Calu3 (cell line): ENCODE measurements around the gene TMEM134. TPM values are rescaled to one million over a fixed set of nuclear protein-coding genes. Genes with fewer than 3 reads are reported as not detected.

ENCODE experiments used
- BruUV-seq: library from RNA; stranded (reverse); fragments of 400-500 nt; replicated peaks from 2 replicates; lab custom pipeline; 2021; lab: Mats Ljungman, UMichigan
- CTCF ChIA-PET: fragments of 300-600 bp; sonication (Branson Sonifier 250); formaldehyde crosslinking; loops from one replicate; lab custom pipeline; 2022; ENCODE audit warnings: antibody characterized with exemption; lab: Charles Lee
- DNase-seq: peaks from one replicate; pipeline ENCODE4 v3.0.0; 2022
- H3K27ac Mint-ChIP-seq: one replicate; pipeline ENCODE4 v1.8.0; 2022; ENCODE audit warnings: mixed read lengths; ENCODE audit not compliant: unreplicated experiment
- H3K27me3 Mint-ChIP-seq: one replicate; pipeline ENCODE4 v1.8.0; 2022; ENCODE audit warnings: mixed read lengths; ENCODE audit not compliant: unreplicated experiment
- H3K36me3 Mint-ChIP-seq: one replicate; pipeline ENCODE4 v1.8.0; 2022; ENCODE audit warnings: mild to moderate bottlenecking, moderate library complexity, mixed read lengths; ENCODE audit not compliant: insufficient read depth, unreplicated experiment
- H3K4me1 Mint-ChIP-seq: one replicate; pipeline ENCODE4 v1.8.0; 2022; ENCODE audit warnings: mild to moderate bottlenecking, low read depth, mixed read lengths; ENCODE audit not compliant: unreplicated experiment
- H3K4me3 Mint-ChIP-seq: one replicate; pipeline ENCODE4 v1.8.0; 2022; ENCODE audit warnings: mild to moderate bottlenecking, low read depth, moderate library complexity, mixed read lengths; ENCODE audit not compliant: unreplicated experiment
- H3K9me3 Mint-ChIP-seq: one replicate; pipeline ENCODE4 v1.8.0; 2022; ENCODE audit warnings: low read depth, mixed read lengths; ENCODE audit not compliant: unreplicated experiment
- intact Hi-C: fragments of 100-400 bp; cut with micrococcal nuclease; formaldehyde crosslinking; loops from one replicate; pipeline ENCODE4 v1.10.0; 2022; ENCODE audit not compliant: unreplicated experiment
- total RNA-seq: library from RNA; stranded (reverse); gene quantifications from 2 replicates; pipeline ENCODE4 v1.2.3, GENCODE V29; 2022
- TF ChIP-seq, protein P1 (sequence below): fragments of 200-600 bp; IDR thresholded peaks from one replicate; pipeline ENCODE4 v1.8.0; 2022; ENCODE audit warnings: antibody characterized with exemption; ENCODE audit not compliant: unreplicated experiment

Gene TMEM134
- total RNA-seq, 1 experiment from 2014 or later = 31.9 TPM

DNA sequence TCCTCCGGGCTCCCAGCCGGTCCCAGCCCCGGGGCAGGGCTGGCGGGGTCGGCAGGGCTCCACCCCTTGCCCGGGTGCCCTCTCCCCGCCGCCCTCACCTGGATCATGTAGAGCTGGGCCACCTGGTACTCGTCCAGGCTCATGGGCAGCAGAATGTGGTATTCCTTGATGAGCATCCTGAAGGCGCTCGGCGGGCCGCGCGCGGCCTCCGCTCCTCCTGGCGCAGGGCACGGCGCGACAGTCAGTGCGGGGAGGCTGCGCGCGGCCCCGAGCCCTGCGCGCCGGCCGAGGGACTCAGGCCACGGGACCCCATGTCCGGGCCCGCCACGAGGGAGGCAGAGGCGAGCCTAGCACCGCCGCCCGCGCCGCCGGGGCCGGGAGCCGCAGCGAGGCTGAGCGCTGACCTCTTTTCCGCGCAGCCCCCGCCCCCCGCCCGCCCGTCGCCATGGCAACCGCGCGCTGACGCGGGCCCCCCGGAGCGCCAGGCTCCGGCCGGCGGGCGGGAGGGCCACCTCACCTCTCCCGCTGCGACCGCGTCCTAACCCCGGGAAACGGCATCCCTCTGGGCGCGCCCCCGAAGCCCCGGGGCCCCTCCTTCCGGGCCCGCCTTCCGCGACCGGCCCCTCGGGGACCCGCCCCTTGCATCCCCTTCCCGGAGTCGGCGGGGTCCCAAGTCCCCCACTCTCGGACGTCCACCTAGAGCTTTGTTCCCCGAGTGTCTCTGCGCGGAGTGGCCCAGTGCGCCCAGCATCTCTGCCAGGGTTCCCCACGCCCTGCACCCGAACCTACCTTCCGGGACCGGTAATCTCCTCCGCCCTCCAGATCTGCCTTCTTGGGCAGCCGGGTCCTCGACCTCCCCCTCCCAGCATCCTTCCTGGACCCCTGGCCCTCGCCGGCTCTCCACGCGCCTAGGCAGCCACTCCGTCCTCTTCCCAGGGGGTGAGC is 35.2 kb upstream of the TMEM134 start:
- H3K4me1 Mint-ChIP-seq = peaks cover 24% of the 10 kb centered on the region
- TF ChIP-seq, protein P1, sequence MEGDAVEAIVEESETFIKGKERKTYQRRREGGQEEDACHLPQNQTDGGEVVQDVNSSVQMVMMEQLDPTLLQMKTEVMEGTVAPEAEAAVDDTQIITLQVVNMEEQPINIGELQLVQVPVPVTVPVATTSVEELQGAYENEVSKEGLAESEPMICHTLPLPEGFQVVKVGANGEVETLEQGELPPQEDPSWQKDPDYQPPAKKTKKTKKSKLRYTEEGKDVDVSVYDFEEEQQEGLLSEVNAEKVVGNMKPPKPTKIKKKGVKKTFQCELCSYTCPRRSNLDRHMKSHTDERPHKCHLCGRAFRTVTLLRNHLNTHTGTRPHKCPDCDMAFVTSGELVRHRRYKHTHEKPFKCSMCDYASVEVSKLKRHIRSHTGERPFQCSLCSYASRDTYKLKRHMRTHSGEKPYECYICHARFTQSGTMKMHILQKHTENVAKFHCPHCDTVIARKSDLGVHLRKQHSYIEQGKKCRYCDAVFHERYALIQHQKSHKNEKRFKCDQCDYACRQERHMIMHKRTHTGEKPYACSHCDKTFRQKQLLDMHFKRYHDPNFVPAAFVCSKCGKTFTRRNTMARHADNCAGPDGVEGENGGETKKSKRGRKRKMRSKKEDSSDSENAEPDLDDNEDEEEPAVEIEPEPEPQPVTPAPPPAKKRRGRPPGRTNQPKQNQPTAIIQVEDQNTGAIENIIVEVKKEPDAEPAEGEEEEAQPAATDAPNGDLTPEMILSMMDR = no peak
- H3K27ac Mint-ChIP-seq = peak overlapping the region; percentile 88
- intact Hi-C loops = loop anchor here (10.0 kb wide), 2 partner anchors 79 to 149 kb away; partner anchors contain the start of genes POLD4 and RPS6KB2
- H3K27me3 Mint-ChIP-seq = no peaks in the 10 kb centered on the region
- H3K36me3 Mint-ChIP-seq = peaks cover 73% of the 10 kb centered on the region
- peak; percentile 36 for DNase-seq
- CTCF ChIA-PET = interaction anchor here (1.9 kb wide), 1 partner anchor 103 kb away, joined by 4 read pairs; the partner anchor contains the start of gene PPP1CA
- BruUV-seq = no TSS peak
- H3K9me3 Mint-ChIP-seq = no peaks in the 10 kb centered on the region
- H3K4me3 Mint-ChIP-seq = peak overlapping the region; percentile 91

DNA sequence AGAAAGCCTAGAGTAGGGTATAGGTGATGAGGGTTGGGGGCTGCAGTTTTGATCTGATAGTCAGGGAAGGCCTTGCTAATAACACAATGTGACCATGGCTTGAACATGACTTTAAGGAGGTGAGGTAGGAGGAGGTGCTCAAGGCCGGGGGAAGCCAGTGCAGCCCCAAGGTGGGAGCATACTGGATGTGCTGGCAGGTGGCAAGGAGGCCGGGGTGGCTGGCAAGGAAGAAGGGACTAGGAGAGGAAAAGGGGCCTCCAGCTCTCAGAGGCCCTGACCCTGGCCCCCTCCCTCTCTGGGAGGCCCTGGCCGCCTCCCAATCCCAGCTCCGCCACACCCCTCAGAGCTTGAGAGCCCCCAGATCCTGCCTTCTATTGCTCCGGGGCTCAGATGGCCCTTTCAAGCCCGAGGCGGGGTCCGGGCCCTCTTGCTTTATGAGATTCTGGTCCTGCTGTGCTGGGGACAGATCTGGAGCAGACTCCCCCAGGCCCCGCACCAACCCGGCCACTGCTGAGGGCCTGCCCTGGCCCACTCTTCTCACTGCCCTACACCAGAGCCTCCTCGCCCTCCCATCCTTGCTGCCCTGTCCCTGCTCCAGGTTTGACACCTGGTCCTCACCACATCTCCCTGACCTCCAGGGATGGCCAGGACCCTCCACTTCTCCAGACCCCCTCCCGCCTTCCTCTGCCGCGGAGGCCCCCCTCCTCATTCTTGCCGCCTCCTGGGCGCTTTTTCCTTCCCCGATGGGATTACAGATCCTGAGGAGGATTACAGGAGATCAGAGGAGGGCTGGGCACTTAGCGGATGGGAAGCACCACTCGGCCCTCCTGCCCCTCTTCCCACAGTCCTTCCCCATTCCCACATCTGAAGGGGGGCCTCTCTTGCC is 34.3 kb upstream of the TMEM134 start:
- Mint-ChIP-seq H3K27ac (peak overlapping the region; percentile 27), H3K9me3 (no peaks in the 10 kb centered on the region), H3K4me1 (peaks cover 24% of the 10 kb centered on the region), H3K27me3 (no peaks in the 10 kb centered on the region), H3K4me3 (peak overlapping the region; percentile 91), H3K36me3 (peaks cover 64% of the 10 kb centered on the region)
- TF ChIP-seq, protein P1 = no peak
- CTCF ChIA-PET = no interaction called here
- BruUV-seq = no TSS peak
- intact Hi-C loops = loop anchor here (10.0 kb wide), 2 partner anchors 79 to 149 kb away; partner anchors contain the start of genes POLD4 and RPS6KB2
- no peak for DNase-seq

DNA sequence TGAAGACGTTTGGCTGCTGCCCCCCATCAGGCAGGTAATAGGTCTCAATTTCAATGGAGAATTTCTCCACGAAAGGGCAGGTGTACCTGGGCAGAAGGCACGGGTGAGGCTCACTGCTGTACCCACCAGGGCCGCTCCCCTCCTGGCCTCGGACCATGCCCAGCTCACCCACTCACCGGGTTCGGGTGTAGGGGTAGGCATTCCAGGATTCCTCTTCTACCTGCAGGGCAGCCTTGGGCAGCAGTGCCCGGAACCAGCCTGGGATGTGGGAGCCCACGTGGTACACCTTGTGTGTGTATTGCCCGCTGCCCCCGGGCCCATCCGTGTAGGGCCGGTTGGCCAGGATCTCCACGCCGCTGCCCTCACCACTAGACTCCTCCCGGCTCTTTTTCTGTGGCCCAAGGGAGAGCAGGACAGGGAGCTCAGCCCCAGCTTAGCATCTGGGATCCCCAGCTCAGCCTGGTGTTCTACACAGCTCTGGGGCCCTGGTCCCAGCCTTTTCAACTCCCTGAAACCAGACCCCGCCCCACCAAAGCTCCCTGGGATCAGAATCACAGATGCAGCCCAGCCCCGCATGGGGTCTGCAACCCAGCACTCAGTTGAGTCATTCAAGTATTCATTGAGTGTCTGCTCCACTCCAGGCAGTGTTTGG is 33.4 kb upstream of the TMEM134 start:
- H3K4me1 Mint-ChIP-seq = peaks cover 23% of the 10 kb centered on the region
- H3K4me3 Mint-ChIP-seq = peak overlapping the region; percentile 91
- TF ChIP-seq, protein P1 = no peak
- peak overlapping the region; percentile 27 for H3K27ac Mint-ChIP-seq
- H3K36me3 Mint-ChIP-seq = peaks cover 62% of the 10 kb centered on the region
- H3K9me3 Mint-ChIP-seq = no peaks in the 10 kb centered on the region
- DNase-seq = no peak
- CTCF ChIA-PET = no interaction called here
- intact Hi-C loops = loop anchor here (10.0 kb wide), 2 partner anchors 78 to 148 kb away; partner anchors contain the start of genes POLD4 and RPS6KB2
- no peaks in the 10 kb centered on the region for H3K27me3 Mint-ChIP-seq
- BruUV-seq = TSS peak; percentile 1
